Fibroblast of gingiva (primary cell): Measurements from ENCODE around the gene TM4SF5.

Experiments used
- DNase-seq: peaks from one replicate; pipeline ENCODE4 v3.0.0-alpha.2; 2011; ENCODE audit warnings: low read depth

The TM4SF5 gene

GRCh38 chr17:4771519-4772234 lies at the start of gene TM4SF5:
Gene TM4SF5 (plus strand): TSS chr17:4771886. CDS start chr17:4771923, 37 bp downstream.
- no peak for DNase-seq

GRCh38 chr17:4722678-4723240 lies 48.9 kb upstream of the TM4SF5 start:
- no peak for DNase-seq

- DNase-seq, result no peak
Observed at GRCh38 chr17:4724650-4725049, 47.0 kb upstream of the TM4SF5 start.

GRCh38 chr17:4725646-4726310 lies 45.9 kb upstream of the TM4SF5 start:
- no peak for DNase-seq

GRCh38 chr17:4728124-4728523 lies 43.6 kb upstream of the TM4SF5 start:
- no peak for DNase-seq

GRCh38 chr17:4733073-4733531 lies 38.6 kb upstream of the TM4SF5 start:
- no peak for DNase-seq

- DNase-seq, result no peak
Observed at GRCh38 chr17:4734857-4735475, 36.7 kb upstream of the TM4SF5 start.

- no peak for DNase-seq
Observed at GRCh38 chr17:4735876-4736651, 35.6 kb upstream of the TM4SF5 start.

- DNase-seq, result no peak
Observed at GRCh38 chr17:4738136-4739121, 33.3 kb upstream of the TM4SF5 start.

- peak; percentile 13 for DNase-seq
Observed at GRCh38 chr17:4739122-4740024, 32.3 kb upstream of the TM4SF5 start, which contains the start of the genes CXCL16 and ZMYND15. Gene CXCL16 (minus strand): TSS chr17:4739928. CDS start chr17:4739339, 589 bp downstream. Gene ZMYND15 (plus strand): TSS chr17:4739833. CDS start chr17:4740549, 716 bp downstream.

GRCh38 chr17:4740025-4740351 lies 31.7 kb upstream of the TM4SF5 start:
- no peak for DNase-seq

GRCh38 chr17:4740584-4740983 lies 31.1 kb upstream of the TM4SF5 start:
- no peak for DNase-seq

GRCh38 chr17:4741544-4741943 lies 30.1 kb upstream of the TM4SF5 start:
- DNase-seq, result no peak

- DNase-seq, result no peak
Observed at GRCh38 chr17:4742133-4742532, 29.6 kb upstream of the TM4SF5 start.

- DNase-seq, result no peak
Observed at GRCh38 chr17:4742629-4743028, 29.1 kb upstream of the TM4SF5 start.

GRCh38 chr17:4743216-4743615 lies 28.5 kb upstream of the TM4SF5 start:
- no peak for DNase-seq

- no peak for DNase-seq
Observed at GRCh38 chr17:4743898-4744297, 27.8 kb upstream of the TM4SF5 start.

GRCh38 chr17:4744999-4745969 lies 26.4 kb upstream of the TM4SF5 start:
- no peak for DNase-seq
